HFF-Myc (cell line): Measurements from ENCODE around the gene DCBLD1.

Experiments used
- DNase-seq: peaks from one replicate; pipeline ENCODE4 v3.0.0-alpha.2; 2011; ENCODE audit warnings: low read depth; ENCODE audit errors: extremely low read depth
- H3K4me3 ChIP-seq: replicated peaks from 2 replicates; pipeline ENCODE4 v1.5.1; 2011; ENCODE audit warnings: low read depth, mild to moderate bottlenecking, control low read depth, low read length
- TF ChIP-seq, protein P1 (sequence below): IDR thresholded peaks from 2 replicates; pipeline ENCODE4 v1.5.1; 2012; ENCODE audit warnings: mild to moderate bottlenecking, low read depth, low read length, control low read depth; ENCODE audit errors: missing control alignments

Gene DCBLD1

GRCh38 chr6:117590447-117590846 lies 108.0 kb downstream of the DCBLD1 start:
- no peak for DNase-seq
- H3K4me3 ChIP-seq, result no peak overlapping the region
- TF ChIP-seq, protein P1, sequence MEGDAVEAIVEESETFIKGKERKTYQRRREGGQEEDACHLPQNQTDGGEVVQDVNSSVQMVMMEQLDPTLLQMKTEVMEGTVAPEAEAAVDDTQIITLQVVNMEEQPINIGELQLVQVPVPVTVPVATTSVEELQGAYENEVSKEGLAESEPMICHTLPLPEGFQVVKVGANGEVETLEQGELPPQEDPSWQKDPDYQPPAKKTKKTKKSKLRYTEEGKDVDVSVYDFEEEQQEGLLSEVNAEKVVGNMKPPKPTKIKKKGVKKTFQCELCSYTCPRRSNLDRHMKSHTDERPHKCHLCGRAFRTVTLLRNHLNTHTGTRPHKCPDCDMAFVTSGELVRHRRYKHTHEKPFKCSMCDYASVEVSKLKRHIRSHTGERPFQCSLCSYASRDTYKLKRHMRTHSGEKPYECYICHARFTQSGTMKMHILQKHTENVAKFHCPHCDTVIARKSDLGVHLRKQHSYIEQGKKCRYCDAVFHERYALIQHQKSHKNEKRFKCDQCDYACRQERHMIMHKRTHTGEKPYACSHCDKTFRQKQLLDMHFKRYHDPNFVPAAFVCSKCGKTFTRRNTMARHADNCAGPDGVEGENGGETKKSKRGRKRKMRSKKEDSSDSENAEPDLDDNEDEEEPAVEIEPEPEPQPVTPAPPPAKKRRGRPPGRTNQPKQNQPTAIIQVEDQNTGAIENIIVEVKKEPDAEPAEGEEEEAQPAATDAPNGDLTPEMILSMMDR, result no peak

GRCh38 chr6:117591405-117591804 lies 108.9 kb downstream of the DCBLD1 start:
- TF ChIP-seq, protein P1, result no peak
- no peak overlapping the region for H3K4me3 ChIP-seq
- no peak for DNase-seq

GRCh38 chr6:117592983-117593759 lies 110.7 kb downstream of the DCBLD1 start:
- TF ChIP-seq, protein P1, result no peak
- no peak overlapping the region for H3K4me3 ChIP-seq
- no peak for DNase-seq

DNA sequence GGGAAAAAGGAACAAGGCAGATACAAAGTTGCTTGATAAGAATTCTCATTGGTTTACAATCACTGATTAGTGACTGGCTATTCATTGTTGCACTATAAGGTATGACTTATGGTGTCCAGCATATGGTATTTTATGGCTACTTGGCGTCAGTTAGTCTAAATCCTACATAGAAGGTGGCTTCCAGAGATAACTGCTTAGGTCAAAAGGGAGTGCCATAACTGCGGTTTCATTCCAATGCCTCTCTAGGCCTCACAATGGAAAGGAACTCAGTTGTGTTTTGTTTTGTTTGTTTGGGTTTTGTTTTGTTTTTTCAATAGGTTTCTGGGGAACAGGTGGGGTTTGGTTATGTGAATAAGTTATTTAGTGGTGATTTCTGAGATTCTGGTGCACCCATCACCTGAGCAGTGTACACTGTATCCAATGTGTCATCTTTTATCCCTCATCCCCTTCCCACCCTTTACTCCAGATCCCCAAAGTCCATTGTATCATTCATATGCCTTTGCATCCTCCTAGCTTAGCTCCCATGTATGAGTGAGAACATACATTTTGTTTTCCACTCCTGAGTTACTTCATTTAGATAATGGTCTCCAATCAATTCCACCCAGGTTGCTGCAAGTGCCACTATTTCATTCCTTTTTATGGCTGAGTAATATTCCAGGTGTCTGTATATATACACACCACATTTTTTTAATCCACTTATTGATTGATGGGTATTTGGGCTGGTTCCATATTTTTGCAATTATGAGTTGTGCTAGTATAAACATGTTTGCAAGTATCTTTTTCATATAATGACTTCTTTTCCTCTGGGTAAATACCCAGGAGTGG lies 112.8 kb downstream of the DCBLD1 start:
- H3K4me3 ChIP-seq, result no peak overlapping the region
- no peak for DNase-seq
- TF ChIP-seq, protein P1, result no peak

- no peak for DNase-seq
- H3K4me3 ChIP-seq, result no peak overlapping the region
- TF ChIP-seq, protein P1, result no peak
Measured at GRCh38 chr6:117597755-117598154, 115.3 kb downstream of the DCBLD1 start.
